HG03280 (cell line): ENCODE data around the gene SMIM3.
A peak's percentile ranks its signal among the peaks of the same experiment; 100 is the strongest.
"Not testable (repeated sequence)": the region's sequence is repeated elsewhere in the genome, so short reads cannot be mapped to it uniquely, and the experiment has no call there.

ENCODE experiments used
- ATAC-seq: cut with Tn5 transposase; IDR thresholded peaks from one replicate; pipeline ENCODE4 v1.9.1; 2021; ENCODE audit warnings: mild to moderate bottlenecking, moderate library complexity; ENCODE audit not compliant: unreplicated experiment

SMIM3 gene, protein sequence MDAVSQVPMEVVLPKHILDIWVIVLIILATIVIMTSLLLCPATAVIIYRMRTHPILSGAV

DNA sequence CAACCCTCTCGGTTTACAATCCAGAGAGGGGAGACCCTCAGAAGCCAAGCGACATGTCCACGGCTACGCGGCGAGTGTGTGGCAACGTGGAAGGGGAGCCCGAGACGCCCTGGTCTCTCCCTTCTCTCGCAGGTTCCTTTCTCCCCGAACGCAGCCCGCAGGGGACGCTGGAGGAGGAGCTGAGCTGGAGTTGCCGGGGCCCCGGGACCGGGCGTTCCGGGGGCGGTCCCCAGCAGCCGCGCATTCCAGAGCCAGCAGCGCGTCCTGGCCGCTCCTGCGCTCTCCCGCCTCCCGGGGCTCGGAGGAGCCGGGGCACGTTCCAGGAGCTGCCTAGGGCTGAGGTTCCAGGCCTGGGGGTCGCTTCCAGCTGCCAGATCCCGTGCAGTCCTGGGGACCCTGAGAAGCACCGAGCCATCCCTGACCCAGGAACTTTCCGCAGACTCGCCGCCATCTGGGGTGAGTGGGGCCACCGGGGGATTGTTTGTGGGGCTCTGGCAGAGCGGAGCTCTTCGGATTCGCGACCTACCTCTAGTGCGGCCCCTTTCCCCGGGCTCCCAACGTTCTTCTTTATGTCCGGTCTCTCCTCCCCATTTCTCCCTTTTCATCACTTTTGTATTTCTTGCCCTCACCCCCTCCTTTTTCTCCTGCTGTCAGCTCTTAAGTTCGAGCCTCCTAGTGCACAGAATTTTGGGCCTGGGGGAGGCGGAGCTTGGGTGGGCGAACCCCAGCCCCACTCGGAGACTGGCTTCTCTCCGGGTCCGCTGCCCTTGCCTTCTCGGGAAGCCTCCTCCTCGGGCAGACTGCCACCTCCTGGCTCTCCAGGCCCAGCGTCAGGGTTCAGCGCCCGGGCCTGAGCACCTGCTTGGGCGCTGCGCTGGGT, at the start of gene SMIM3:
TSS of gene SMIM3 (plus strand) at position 241 of the 880 bp plus-strand sequence. CDS start 16,684 bp downstream, outside the sequence.
- no peak for ATAC-seq

DNA sequence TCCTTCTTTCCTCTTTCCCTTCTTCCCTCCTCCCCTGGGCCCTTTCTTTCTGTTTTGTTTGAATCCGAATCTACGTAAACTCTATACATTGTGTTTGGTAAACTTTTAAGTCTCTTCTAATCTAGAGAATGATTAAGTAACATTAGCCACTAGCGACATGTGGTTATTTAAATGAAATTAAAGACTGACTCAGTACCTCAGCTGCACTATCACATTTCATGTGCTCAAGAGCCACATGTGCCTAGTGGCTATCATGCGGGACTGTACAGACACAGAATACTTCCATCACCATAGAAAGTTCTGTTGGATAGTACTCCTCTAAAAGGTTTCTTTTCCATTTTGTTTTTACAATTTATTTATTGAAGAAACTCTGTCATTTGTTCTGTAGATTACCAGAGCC, 48.7 kb upstream of the SMIM3 start:
- no peak for ATAC-seq

DNA sequence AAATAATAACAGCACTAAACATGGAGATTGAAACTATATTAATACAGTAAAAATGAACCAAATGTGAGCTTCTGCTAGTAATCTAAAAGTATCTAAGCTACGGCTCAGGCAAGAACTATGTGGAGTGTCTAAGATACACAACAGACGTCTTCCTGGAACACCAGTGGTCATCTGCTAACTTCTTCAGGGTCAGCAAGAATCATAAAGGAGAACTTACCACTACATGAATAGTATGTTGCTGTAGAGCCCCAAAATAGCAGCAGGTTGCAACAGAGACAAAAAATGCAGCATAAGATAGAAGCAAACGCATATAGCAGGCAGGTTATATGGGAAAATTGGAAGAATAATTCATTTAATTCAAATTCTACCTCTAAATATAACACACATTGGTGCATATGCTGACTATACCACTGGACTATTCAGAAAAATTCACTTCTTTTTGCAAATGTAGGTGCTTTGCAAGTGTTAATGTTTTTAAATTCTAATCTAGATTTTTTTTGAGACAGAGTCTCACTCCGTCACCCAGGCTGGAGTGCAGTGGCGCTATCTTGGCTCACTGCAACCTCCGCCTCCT, 46.8 kb upstream of the SMIM3 start:
- no peak for ATAC-seq

DNA sequence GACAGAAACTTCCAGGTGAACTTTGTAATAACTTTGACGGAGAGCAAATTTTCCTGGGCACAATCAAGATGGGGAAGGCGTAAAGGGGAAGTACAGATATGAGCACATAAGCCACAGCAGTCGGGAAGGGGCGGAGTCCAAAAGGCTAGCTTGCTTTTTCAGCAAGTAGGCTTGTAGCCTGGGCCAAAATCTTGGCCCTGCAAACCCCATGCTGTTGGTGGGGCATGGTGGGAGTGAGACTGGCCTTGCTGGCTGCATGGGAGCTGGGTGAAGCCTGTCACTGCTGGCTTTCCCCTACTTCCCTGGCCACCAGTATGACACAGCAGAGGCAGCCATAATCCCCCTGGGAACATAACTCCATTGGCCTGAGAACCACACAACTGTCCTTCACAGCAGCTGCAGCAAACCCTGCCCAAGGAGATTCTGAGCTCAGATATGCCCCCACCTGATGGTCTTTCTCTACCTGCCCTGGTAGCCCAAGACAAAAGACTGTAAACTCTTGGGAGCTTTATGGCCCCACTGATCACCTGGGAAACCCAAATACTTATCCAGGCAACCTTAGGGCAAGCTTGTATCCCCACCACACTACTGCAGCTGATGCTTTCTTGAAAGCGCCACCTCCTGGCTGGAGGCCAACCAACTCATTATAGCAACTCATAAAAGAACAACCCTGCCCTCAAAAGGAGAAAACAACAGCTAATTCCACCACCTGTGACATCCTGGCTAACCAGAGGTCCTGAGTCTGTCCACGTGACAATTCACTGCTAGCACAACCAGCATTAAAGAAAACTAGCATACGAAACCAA, 43.8 kb upstream of the SMIM3 start:
- ATAC-seq = no peak

DNA sequence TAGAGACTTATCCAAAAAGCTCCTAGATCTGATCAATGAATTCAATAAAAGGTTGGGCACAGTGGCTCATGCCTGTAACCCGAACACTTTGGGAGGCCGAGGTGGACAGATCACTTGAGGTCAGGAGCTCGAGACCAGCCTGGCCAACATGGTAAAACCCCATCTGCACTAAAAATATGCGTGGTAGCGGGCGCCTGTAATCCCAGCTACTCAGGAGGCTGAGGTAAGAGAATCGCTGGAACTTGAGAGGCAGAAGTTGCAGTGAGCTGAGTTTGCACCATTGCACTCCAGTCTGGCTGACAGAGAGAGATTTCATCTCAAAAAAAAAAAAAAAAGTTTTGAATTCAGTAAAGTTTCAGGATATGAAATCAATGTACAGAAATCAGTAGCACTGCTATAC, 39.7 kb upstream of the SMIM3 start:
- ATAC-seq = no peak

DNA sequence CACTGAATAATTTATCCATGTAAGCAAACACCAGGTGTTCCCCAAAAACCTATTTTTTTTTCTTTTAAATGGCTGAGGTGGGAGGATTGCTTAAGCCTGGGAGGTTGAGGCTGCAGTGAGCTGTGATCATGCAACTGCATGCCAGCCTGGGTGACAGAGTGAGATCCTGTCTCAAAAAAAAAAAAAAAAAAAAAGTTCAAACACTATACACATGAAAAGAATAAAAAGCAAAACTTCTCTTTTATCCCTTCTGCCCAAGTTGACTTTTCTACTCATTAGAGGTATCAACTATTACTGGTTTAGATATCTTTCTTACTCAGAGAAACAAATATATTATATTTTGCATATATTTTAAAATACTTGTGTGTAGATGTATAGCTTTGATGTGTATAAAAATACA, 37.6 kb upstream of the SMIM3 start:
- ATAC-seq = no peak

DNA sequence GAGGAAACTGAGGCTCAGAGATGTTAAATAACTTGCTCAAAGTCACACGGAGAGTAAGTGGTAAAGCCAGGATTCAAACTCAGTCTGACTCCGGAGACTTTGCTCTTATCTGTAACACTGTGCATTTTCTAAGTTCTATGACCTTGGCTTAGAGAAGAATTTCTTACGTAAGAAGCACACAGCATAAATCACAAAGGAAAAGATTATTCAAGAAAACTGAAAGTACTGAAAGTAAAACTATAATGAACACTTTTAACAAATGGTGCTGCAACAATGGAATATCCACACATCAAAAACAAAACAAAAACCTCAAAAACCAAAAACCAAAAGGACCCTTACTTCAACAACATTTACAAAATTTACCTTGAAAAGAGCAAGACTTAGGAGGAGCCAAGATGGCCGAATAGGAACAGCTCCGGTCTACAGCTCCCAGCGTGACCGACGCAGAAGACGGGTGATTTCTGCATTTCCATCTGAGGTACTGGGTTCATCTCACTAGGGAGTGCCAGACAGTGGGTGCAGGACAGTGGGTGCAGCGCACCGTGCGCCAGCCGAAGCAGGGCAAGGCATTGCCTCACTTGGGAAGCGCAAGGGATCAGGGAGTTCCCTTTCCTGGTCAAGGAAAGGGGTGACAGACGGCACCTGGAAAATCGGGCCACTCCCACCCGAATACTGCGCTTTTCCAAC, 36.0 kb upstream of the SMIM3 start:
- not testable (repeated sequence) for ATAC-seq

DNA sequence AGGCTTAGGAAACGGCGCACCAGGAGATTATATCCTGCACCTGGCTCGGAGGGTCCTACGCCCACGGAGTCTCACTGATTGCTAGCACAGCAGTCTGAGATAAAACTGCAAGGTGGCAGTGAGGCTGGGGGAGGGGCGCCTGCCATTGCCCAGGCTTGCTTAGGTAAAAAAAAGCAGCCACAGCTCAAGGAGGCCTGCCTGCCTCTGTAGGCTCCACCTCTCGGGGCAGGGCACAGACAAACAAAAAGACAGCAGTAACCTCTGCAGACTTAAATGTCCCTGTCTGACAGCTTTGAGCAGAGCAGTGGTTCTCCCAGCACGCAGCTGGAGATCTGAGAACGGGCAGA, 35.4 kb upstream of the SMIM3 start:
- not testable (repeated sequence) for ATAC-seq

DNA sequence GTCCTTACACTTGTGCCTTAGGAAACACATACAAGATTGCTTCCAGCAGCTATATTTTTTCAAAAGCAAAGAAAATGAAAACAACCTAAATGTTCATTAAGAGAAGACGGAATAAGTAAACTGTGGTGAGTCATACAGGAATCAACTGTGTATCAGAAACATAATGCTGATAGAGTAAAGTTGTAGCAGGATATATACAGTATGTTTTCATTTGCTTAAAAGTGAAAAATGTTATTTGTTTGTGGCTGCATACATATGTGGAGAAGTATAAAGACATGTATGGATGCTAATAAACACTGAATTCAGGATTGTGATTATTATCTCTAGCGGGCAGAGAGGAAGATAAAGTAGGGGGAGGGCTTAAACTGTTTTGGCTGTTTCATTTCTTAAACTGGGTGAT, 28.1 kb upstream of the SMIM3 start:
- ATAC-seq = no peak

DNA sequence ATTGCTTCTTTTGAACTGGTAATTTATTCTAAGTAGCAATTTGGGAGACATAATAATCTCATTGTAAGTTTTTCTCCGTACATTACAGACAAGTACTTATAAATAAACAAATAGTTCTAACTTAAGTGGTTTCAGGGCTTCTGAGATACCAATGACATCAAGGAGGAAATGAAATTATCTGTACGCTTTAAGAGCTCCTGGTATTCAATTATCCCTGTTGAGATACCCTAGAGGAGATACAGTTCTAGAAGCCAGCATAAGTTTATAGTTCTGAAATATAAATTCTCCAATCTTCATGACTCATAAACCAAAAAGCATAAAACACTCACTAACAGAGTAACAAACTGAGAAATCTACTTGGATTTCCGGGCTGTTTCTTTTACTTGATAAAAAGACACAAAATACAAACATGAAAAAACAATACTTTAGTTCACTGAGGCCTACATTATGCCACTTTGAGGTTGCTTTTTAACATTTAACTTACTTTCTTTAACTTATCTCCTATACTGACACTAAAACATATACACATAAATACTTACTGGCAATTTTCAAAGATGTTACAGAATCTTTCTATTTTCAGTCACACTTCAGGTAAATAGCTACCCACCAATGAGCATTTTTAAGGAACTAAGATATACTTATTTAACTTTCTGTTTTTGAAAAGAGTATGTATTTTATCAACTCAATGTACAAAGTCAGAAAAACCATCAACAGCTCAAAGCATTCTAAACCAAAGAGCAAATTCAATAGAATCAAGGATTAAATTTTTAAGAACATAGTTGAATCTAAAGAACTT, 27.3 kb upstream of the SMIM3 start:
- no peak for ATAC-seq

DNA sequence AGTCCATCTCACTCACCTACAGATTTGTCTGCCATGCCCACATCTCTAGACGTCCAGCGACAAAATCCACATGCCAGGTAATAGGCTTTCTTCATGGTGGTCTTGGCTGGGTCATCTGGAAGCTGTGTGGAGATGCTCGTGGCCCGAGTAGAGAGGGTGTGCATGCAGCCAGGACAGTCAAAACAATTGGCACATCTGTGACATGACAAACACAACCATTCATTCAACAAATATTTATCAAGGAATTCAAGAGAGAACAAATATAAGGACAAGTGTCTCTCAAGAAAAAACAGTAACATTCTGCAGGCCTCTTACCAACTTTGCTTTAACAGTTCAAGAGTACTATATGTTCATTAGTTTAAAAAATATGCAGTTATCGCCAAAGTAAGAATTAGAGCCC, 25.1 kb upstream of the SMIM3 start:
- ATAC-seq = no peak

DNA sequence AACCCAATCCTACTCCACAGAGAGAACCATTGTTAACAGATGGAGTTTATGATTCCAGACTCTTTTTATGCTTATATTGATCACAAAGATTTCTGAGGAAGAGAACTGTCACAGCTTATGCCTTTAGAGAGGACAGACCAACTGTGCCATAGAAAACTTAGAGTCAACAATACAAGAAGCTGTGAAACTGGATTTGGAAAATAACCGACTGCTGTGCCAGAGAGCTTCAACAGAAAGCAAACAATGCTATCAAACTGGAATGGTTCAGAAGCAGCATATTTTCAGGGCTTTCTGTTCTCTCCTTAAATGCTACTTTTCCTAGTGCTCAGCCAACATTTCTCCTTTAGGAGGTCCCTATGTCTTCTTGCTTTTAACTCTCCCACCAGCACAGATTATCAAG, 24.7 kb upstream of the SMIM3 start:
- no peak for ATAC-seq

DNA sequence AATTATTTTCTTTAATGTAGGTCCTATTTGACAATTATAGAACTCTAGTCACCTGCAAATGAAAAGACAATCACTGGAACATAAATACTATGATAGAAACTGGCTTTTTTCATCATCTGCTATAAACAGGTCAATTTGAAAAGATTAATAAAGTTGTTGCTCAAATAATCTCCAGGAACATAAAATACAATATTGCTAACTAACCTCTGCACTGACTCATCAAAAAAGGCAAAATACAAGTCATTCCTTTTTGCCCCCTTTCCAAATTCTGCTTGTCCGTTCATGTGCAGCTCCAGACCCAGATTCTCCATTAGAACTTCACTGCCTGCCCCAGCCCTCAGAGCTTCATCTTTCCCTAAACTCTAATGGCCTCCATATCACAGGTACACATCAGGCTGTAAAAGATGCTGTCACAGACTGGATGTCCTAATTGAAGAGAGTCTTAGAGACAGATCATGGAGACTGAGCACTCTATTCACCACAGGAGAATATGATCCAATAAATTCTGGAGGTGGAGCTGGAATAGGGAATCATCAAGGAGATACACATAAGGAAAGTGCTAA, 21.4 kb upstream of the SMIM3 start:
- ATAC-seq = no peak

DNA sequence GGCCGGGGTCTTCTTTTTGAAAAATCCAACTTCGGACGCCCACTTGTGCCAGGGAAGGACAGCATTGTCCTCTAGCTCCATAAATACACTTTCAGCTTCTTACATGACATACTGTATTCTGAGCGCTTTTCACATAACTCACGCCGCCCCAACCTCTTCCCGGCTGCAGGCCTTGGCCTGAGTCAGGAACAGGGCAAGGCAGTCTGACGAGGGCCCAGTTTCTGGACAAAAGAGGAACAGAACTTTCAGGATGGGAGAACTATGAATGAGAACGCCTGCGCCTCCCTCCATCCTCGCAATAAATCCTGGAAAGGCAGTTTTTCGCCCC, 20.4 kb upstream of the SMIM3 start:
- ATAC-seq = peak; percentile 18

DNA sequence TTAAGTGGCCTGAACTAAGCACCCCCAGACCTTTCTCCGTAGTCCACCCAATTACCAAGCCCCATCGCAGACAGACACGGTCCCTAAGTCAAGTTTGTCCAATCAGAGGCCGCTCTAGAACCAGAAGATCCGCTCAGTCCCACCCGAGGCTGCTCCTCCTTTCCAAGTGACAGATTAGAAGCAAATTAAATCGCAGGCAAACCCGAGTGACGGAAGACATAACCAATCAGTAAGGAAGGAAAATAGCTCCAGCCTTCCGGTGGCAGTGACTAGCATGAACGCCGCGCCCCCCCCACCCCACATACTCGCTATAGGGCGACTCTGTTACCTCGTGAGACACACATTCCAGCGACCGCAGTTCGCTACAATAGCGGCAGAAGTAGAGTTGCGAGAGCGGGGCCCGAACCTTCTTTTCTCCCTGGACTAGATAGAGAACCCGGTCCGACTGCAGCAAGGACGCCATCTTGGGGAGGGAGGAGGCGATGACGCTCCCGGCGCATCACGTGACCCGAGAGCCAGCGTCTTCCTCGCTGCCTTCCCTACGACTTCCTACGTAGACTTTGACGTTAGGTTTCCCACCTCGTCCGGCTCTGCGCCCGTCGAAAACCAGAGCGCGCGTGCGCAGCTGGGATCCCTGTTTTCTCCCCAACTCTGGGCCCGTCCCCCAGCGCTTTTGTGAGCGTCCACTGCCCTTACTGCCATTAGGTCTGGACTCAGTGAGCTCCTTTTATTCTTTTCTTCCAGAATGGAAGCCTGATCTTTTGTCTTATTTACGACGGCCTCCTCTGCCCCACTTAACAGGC, 19.8 kb upstream of the SMIM3 start, which contains the start of gene DCTN4:
TSS of gene DCTN4 (minus strand) at position 487 of the 803 bp plus-strand sequence. CDS start at position 463, 24 bp downstream.
- ATAC-seq = peak; percentile 95

DNA sequence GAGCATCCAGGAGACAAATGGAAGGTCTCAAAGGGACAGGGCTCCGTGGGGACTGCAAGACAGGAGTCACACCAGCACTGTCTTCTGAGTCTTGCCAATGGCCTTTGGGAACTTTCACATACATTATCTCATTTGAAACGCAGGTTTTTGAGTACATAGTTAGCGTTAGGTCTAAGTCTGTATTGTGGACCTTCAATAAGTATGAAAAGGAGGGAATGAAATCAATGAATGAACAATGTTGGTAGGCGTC, 19.3 kb upstream of the SMIM3 start:
- ATAC-seq = no peak

DNA sequence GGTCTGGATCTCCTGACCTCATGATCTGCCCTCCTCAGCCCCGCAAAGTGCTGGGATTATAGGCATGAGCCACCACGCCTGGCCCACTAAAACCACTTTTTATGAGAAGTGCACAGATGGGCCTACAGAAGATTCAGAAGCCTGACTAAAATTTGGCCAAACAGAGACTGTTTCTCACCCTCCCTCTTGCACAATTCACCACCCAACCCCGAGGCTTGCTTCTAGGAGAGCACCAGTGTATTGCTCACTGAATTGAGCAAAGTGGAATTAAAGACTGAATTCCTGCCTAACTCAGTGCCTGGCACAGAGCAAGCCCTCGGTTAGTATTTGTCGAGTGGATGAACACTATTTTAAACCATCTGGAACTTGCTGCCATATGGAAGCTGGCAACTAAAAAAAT, 16.3 kb upstream of the SMIM3 start:
- no peak for ATAC-seq

DNA sequence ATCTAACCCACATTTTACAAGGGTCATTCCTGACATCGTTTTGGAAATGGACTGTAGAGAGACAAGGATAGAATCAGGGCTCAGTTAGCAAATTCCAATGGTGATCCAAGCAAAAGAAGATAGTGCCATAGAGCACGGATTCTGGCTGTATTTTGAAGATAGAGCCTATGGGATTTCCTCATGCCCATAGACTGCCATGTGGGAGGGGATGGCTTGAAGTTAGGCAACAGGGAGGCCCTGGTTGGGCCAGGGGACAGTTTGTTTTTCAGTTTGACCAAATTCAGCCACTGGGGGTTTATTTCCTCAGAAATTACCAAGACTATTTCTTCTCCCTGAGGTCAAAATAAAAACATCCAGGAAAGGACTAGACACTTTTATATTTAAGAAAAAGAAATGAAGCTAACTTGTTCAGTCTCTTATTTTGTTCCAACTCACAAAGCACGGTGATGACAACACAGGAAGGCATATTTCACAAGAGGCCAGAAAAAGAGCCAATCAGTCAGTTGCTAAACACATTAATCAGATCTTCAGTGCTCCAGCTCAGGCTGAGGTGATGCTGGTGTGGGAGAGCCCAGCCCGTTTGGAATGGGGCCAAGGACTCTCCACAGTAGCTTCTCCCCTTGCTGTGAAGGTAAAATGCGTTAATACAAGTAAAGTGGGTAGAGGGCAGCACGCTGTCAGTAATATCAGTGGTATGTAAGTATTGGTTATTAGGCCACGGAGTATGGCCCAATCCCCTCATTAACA, 15.4 kb upstream of the SMIM3 start:
- no peak for ATAC-seq

DNA sequence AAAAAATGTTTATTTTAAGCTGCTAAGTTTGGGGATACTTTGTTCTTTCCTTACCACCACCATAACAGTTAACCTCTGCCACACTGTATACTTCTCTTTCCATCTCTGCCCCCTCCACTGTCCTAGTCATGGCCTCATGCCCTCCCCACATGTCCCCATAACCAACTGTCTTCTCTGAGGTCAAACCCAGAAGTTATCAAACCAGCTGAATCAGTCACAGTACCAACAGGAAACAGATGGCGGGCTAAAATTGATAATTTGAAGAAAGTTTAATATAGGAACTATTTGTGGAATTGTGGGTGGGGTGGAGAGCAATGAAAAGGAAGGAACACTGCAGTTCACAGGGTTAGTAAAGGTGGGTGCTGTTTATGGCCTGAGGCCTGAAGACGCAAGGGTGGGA, 14.0 kb upstream of the SMIM3 start:
- ATAC-seq = no peak
